ENCODE data around the gene ABCG4.

DNA sequence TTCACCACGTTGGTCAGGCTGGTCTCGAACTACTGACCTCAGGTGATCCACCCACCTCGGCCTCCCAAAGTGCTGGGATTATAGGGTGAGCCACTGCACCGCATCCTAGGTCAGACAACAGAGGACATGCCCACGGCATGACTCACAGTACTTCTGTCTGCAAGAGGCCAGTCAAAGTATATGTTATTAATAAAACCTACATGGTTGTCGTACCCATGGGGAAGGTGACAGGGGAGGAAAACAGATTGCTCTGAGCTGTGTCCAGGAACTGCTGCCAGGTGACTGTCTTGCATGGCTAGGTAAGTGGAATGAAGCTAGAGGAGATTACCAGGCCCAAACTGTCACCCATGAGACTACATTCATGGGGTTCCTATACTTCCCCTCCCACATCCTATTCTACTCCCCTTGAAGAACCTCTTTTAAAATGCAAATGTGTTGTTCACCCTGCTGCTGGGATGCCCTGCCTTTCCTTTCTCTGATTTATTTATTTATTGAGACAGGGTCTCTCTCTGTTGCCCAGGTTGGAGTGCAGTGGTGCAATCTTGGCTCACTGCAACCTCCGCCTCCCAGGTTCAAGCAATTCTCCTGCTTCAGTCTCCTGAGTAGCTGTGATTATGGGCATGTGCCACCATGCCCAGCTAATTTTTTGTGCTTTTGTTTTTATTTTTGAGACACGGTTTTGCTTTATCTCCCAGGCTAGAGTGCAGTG is 17.7 kb downstream of the ABCG4 start:
- TF ChIP-seq POLR2A (IDR thresholded peaks at IDR 0.05) = no peak
- TF ChIP-seq, protein P1, sequence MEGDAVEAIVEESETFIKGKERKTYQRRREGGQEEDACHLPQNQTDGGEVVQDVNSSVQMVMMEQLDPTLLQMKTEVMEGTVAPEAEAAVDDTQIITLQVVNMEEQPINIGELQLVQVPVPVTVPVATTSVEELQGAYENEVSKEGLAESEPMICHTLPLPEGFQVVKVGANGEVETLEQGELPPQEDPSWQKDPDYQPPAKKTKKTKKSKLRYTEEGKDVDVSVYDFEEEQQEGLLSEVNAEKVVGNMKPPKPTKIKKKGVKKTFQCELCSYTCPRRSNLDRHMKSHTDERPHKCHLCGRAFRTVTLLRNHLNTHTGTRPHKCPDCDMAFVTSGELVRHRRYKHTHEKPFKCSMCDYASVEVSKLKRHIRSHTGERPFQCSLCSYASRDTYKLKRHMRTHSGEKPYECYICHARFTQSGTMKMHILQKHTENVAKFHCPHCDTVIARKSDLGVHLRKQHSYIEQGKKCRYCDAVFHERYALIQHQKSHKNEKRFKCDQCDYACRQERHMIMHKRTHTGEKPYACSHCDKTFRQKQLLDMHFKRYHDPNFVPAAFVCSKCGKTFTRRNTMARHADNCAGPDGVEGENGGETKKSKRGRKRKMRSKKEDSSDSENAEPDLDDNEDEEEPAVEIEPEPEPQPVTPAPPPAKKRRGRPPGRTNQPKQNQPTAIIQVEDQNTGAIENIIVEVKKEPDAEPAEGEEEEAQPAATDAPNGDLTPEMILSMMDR (IDR thresholded peaks at IDR 0.05) = no peak

All from adrenal gland (tissue), 5 donors.